ENCODE results near the gene ANKRD16. TPM values are rescaled to one million over a fixed set of nuclear protein-coding genes. Genes with fewer than 3 reads are reported as not detected.

ANKRD16 gene
- polyA plus RNA-seq, 3 donors, result 1.4 to 2.9 (median 2.1) TPM

DNA sequence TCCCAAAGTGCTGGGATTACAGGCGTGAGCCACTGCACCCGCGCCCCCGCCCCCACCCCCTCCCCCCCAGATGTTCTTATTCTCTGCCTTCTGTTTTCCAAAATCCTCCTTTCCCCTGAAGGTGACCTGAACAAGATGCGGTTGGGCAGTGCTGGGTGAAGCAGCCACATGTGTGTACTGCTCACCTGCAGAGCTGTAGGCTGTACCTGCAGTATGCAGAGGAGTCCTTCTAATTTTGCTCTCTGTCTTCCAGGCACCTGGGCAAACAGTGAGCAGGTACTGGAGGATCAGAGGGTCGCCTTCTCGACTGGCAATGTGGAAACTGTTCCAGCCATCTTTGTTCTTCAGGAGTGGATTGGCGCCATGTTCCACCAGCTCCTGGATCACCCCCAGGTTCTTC, 2.1 kb downstream of the ANKRD16 start:
- Histone ChIP-seq H3K4me2 (replicated peaks; ENCODE audit: extremely low read depth, low read length, poor library complexity, severe bottlenecking) (peak overlapping the region; percentile 98), H3K4me3 (replicated peaks in 1 of 3; ENCODE audit: low read depth in 2 of 3, low read length in 3 of 3) (no peak overlapping the region), H3K36me3 (replicated peaks in 1 of 2; ENCODE audit: control insufficient read depth in 1 of 2, insufficient read depth in 2 of 2, low read length in 2 of 2) (peaks cover 21 to 28% of the 10 kb centered on the region in 2 donors), H3K9me3 (replicated peaks in 1 of 2; ENCODE audit: control insufficient read depth in 1 of 2, insufficient read depth in 1 of 2, low read length in 2 of 2) (no peaks in the 10 kb centered on the region), H2AFZ (ENCODE audit: insufficient read depth, low read depth, low read length, poor library complexity, severe bottlenecking) (no peak overlapping the region), H4K20me1 (ENCODE audit: insufficient read depth, low read length) (peaks cover 20% of the 10 kb centered on the region), H3K4me1 (ENCODE audit: control insufficient read depth in 1 of 2, insufficient read depth in 2 of 2, low read length in 2 of 2) (peaks cover 22 to 29% of the 10 kb centered on the region in 2 donors), H3K79me2 (ENCODE audit: insufficient read depth, low read length) (peaks cover 27% of the 10 kb centered on the region), H3K9ac (ENCODE audit: insufficient read depth, low read length, poor library complexity, severe bottlenecking) (no peak overlapping the region), H3K27ac (ENCODE audit: low read depth in 1 of 2, low read length in 2 of 2) (no peak overlapping the region), H3K27me3 (ENCODE audit: control insufficient read depth in 2 of 2, insufficient read depth in 2 of 2, low read length in 2 of 2) (no peaks in the 10 kb centered on the region)
- H3K4me1 Mint-ChIP-seq, result peaks cover 31% of the 10 kb centered on the region
- peaks cover 38 to 41% of the 10 kb centered on the region in 2 donors for H3K36me3 Mint-ChIP-seq
- no peaks in the 10 kb centered on the region for H3K9me3 Mint-ChIP-seq
- no peak for DNase-seq
- intact Hi-C loops (cut with micrococcal nuclease), result loop anchor here (2.0 to 5.0 kb wide), 3 partner anchors 75 to 205 kb away; partner anchors contain the start of genes GDI2 (in 1 of the 2), IL15RA (in 1 of the 2) and TASOR2 (in 1 of the 2)
- H3K27ac Mint-ChIP-seq, result no peak overlapping the region
- WGBS (ENCODE audit: insufficient coverage), result 95% methylated on average over 4 of the region's 8 CpGs
- TF ChIP-seq, protein P1, sequence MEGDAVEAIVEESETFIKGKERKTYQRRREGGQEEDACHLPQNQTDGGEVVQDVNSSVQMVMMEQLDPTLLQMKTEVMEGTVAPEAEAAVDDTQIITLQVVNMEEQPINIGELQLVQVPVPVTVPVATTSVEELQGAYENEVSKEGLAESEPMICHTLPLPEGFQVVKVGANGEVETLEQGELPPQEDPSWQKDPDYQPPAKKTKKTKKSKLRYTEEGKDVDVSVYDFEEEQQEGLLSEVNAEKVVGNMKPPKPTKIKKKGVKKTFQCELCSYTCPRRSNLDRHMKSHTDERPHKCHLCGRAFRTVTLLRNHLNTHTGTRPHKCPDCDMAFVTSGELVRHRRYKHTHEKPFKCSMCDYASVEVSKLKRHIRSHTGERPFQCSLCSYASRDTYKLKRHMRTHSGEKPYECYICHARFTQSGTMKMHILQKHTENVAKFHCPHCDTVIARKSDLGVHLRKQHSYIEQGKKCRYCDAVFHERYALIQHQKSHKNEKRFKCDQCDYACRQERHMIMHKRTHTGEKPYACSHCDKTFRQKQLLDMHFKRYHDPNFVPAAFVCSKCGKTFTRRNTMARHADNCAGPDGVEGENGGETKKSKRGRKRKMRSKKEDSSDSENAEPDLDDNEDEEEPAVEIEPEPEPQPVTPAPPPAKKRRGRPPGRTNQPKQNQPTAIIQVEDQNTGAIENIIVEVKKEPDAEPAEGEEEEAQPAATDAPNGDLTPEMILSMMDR (IDR thresholded peaks at IDR 0.05), result no peak
- H3K4me3 Mint-ChIP-seq, result no peak overlapping the region
- H3K27me3 Mint-ChIP-seq (ENCODE audit: low read depth in 3 of 3), result peaks cover 0 to 2% (median 0%) of the 10 kb centered on the region in 3 donors

DNA sequence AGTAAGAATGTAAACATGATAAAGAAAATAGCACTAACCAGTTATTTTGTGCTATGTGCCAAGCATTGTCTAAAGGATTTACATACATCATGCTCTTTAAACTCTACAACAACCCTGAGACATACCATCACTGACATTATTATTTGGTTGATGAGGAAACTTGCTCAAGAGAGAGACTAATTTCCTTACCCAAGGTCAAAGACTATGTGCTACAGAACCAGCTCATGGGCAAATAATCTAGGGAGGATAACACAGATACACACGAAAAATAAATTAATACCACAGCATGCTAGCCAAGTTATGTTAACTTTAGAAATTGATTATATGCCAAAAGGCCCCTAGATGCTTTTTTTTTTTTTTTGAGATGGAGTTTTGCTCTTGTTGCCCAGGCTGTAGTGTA, 2.7 kb downstream of the ANKRD16 start:
- Histone ChIP-seq H2AFZ (ENCODE audit: insufficient read depth, low read depth, low read length, poor library complexity, severe bottlenecking) (no peak overlapping the region), H3K36me3 (replicated peaks in 1 of 2; ENCODE audit: control insufficient read depth in 1 of 2, insufficient read depth in 2 of 2, low read length in 2 of 2) (peaks cover 26 to 34% of the 10 kb centered on the region in 2 donors), H3K4me2 (replicated peaks; ENCODE audit: extremely low read depth, low read length, poor library complexity, severe bottlenecking) (no peak overlapping the region), H3K9me3 (replicated peaks in 1 of 2; ENCODE audit: control insufficient read depth in 1 of 2, insufficient read depth in 1 of 2, low read length in 2 of 2) (no peaks in the 10 kb centered on the region), H3K27ac (ENCODE audit: low read depth in 1 of 2, low read length in 2 of 2) (no peak overlapping the region), H3K4me1 (ENCODE audit: control insufficient read depth in 1 of 2, insufficient read depth in 2 of 2, low read length in 2 of 2) (peaks cover 22 to 29% of the 10 kb centered on the region in 2 donors), H3K4me3 (replicated peaks in 1 of 3; ENCODE audit: low read depth in 2 of 3, low read length in 3 of 3) (no peak overlapping the region), H3K79me2 (ENCODE audit: insufficient read depth, low read length) (peaks cover 20% of the 10 kb centered on the region), H3K27me3 (ENCODE audit: control insufficient read depth in 2 of 2, insufficient read depth in 2 of 2, low read length in 2 of 2) (no peaks in the 10 kb centered on the region), H4K20me1 (ENCODE audit: insufficient read depth, low read length) (peaks cover 18% of the 10 kb centered on the region), H3K9ac (ENCODE audit: insufficient read depth, low read length, poor library complexity, severe bottlenecking) (no peak overlapping the region)
- Mint-ChIP-seq H3K27ac (no peak overlapping the region), H3K36me3 (peaks cover 42% of the 10 kb centered on the region in 2 donors), H3K4me1 (peaks cover 27% of the 10 kb centered on the region), H3K9me3 (no peaks in the 10 kb centered on the region), H3K4me3 (no peak overlapping the region), H3K27me3 (ENCODE audit: low read depth in 3 of 3) (peaks cover 0 to 2% (median 0%) of the 10 kb centered on the region in 3 donors)
- TF ChIP-seq, protein P1 (IDR thresholded peaks at IDR 0.05), result no peak
- no CpG with 5 or more reads among the region's 1 CpG for WGBS (ENCODE audit: insufficient coverage)
- DNase-seq, result no peak
- intact Hi-C loops (cut with micrococcal nuclease), result loop anchor here (5.0 kb wide), 2 partner anchors 75 to 205 kb away; partner anchors contain the start of genes GDI2 (in 1 of the 2) and TASOR2 (in 1 of the 2)

Measured in CD14-positive monocyte (primary cell).